Suprapubic skin (tissue), 4 donors: ENCODE results near the gene PCGF1. TPM values are rescaled to one million over a fixed set of nuclear protein-coding genes. Genes with fewer than 3 reads are reported as not detected.
A peak's percentile ranks its signal among the peaks of the same experiment; 100 is the strongest.
"Not testable (repeated sequence)": the region's sequence is repeated elsewhere in the genome, so short reads cannot be mapped to it uniquely, and the experiment has no call there.

Source experiments
- DNase-seq, 2 donors: peaks; one replicate each; pipeline ENCODE4 v3.0.0-alpha.2; 2019; ENCODE audit warnings: low spot score in 2 of 2
- H3K27ac ChIP-seq: fragments of 200-600 bp; sonication (generic); one replicate; pipeline ENCODE4 v1.5.1; 2019
- H3K27me3 ChIP-seq: fragments of 200-600 bp; sonication (generic); one replicate; pipeline ENCODE4 v1.5.1; 2019
- H3K36me3 ChIP-seq: fragments of 200-600 bp; sonication (generic); one replicate; pipeline ENCODE4 v1.5.1; 2019
- H3K4me1 ChIP-seq: fragments of 200-600 bp; sonication (generic); one replicate; pipeline ENCODE4 v1.5.1; 2019
- H3K4me3 ChIP-seq: fragments of 200-600 bp; sonication (generic); one replicate; pipeline ENCODE4 v1.5.1; 2019; ENCODE audit warnings: mild to moderate bottlenecking
- H3K9me3 ChIP-seq: fragments of 200-600 bp; sonication (generic); one replicate; pipeline ENCODE4 v1.5.1; 2019
- EP300 ChIP-seq: sonication (generic); formaldehyde crosslinking; IDR thresholded peaks from one replicate; pipeline ENCODE4 v1.6.1; 2017; ENCODE audit warnings: antibody characterized with exemption
- POLR2A ChIP-seq, 2 donors: fragments of 450-650 bp; IDR thresholded peaks; one replicate each; pipeline ENCODE4 v1.6.1; 2017; ENCODE audit warnings: antibody characterized with exemption in 2 of 2, mild to moderate bottlenecking in 2 of 2, moderate library complexity in 2 of 2
- POLR2AphosphoS5 ChIP-seq, 3 donors: sonication (generic); formaldehyde crosslinking; IDR thresholded peaks; one replicate each; pipeline ENCODE4 v1.6.1; 2017; ENCODE audit warnings: antibody characterized with exemption in 3 of 3
- WGBS: methylation state at CpG from one replicate; pipeline ENCODE4 v1.1.5; 2018; 5-methylcytosine and 5-hydroxymethylcytosine counted together
- total RNA-seq, 4 donors: library from RNA; depleted of rRNA; stranded (reverse); fragments of >200 nt; gene quantifications; one replicate each; pipeline ENCODE4 v1.1.0, GENCODE V29; 2016
- TF ChIP-seq, protein P1 (sequence below), 2 donors: fragments of 200-600 bp in 1 of 2; fragments of 450-650 bp in 1 of 2; sonication (generic) in 1 of 2; IDR thresholded peaks; one replicate each; pipeline ENCODE4 v1.5.1; 2016 to 2019; ENCODE audit warnings: antibody characterized with exemption in 2 of 2, mild to moderate bottlenecking in 1 of 2, moderate library complexity in 1 of 2

Gene PCGF1
- total RNA-seq, 4 donors from 2014 or later, result 15.6 to 77.0 (median 19.7) TPM

GRCh38 chr2:74472945-74473258 lies 34.6 kb downstream of the PCGF1 start:
- no peak for TF ChIP-seq POLR2A (IDR thresholded peaks at IDR 0.05)
- TF ChIP-seq, protein P1, sequence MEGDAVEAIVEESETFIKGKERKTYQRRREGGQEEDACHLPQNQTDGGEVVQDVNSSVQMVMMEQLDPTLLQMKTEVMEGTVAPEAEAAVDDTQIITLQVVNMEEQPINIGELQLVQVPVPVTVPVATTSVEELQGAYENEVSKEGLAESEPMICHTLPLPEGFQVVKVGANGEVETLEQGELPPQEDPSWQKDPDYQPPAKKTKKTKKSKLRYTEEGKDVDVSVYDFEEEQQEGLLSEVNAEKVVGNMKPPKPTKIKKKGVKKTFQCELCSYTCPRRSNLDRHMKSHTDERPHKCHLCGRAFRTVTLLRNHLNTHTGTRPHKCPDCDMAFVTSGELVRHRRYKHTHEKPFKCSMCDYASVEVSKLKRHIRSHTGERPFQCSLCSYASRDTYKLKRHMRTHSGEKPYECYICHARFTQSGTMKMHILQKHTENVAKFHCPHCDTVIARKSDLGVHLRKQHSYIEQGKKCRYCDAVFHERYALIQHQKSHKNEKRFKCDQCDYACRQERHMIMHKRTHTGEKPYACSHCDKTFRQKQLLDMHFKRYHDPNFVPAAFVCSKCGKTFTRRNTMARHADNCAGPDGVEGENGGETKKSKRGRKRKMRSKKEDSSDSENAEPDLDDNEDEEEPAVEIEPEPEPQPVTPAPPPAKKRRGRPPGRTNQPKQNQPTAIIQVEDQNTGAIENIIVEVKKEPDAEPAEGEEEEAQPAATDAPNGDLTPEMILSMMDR (IDR thresholded peaks at IDR 0.05), result no peak
- no peak for TF ChIP-seq POLR2AphosphoS5 (IDR thresholded peaks at IDR 0.05)
- no peak for TF ChIP-seq EP300
- no peaks in the 10 kb centered on the region for H3K27me3 ChIP-seq
- H3K9me3 ChIP-seq, result no peaks in the 10 kb centered on the region
- H3K4me3 ChIP-seq, result peak overlapping the region; percentile 65
- 11% methylated on average over 7 of the region's 7 CpGs for WGBS
- DNase-seq, result no peak
- H3K27ac ChIP-seq, result peak overlapping the region; percentile 88
- peaks cover 20% of the 10 kb centered on the region for H3K4me1 ChIP-seq
- peaks cover 17% of the 10 kb centered on the region for H3K36me3 ChIP-seq

- 1% methylated on average over 43 of the region's 66 CpGs for WGBS
- Histone ChIP-seq H3K27me3 (no peaks in the 10 kb centered on the region), H3K4me1 (peaks cover 20% of the 10 kb centered on the region), H3K27ac (peak within 1 kb of the TSS; percentile 88), H3K36me3 (peaks cover 17% of the 10 kb centered on the region), H3K4me3 (peak within 1 kb of the TSS; percentile 65), H3K9me3 (no peaks in the 10 kb centered on the region)
- TF ChIP-seq, protein P1 (IDR thresholded peaks at IDR 0.05), result no peak
- TF ChIP-seq EP300 (no peak), POLR2AphosphoS5 (IDR thresholded peaks at IDR 0.05) (peak; percentile 84 to 99 (median 95)), POLR2A (IDR thresholded peaks at IDR 0.05) (peak in 1 of 2 donors; percentile 73)
- peak; percentile 97 to 98 for DNase-seq
Measured at GRCh38 chr2:74472086-74472944, 35.2 kb downstream of the PCGF1 start, which contains the start of gene MRPL53. TSS of gene MRPL53 (minus strand) at chr2:74472680. CDS start at chr2:74472660, 20 bp downstream.

DNA sequence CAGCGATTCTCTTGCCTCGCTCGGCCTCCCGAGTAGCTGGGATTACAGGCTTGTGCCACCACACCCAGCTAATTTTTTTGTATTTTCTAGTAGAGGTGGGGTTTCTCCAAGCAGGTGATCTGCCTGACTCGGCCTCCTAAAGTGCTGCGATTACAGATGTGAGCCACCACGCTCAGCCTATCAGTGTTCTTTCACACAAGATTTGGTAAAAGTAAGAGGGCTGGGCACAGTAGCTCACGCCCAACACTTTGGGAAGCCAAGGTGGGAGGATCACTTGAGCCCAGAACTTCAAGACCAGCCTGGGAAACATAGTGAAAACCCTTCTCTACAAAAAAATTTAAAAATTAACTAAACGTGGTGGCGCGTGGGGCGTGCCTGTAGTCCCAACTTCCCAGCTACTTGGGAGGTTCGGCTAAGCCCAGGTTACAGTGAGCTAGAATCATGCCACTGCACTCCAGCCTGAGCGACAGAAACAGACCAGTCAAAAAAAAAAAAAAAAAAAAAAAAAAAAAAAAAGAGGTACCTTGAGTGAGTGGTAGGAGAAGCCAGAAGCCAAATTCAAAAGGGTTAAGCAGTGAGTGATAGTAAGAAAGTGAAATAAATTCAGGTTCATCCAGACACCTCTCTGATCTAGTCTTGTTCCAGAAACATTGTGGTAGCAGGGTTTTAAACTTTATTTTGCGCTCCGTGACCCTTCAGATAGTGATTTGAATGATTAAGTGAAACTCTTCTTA lies 36.0 kb downstream of the PCGF1 start:
- H3K36me3 ChIP-seq, result peaks cover 17% of the 10 kb centered on the region
- 58% methylated on average over 16 of the region's 16 CpGs for WGBS
- H3K4me3 ChIP-seq, result peak overlapping the region; percentile 65
- no peaks in the 10 kb centered on the region for H3K9me3 ChIP-seq
- H3K4me1 ChIP-seq, result peaks cover 20% of the 10 kb centered on the region
- no peaks in the 10 kb centered on the region for H3K27me3 ChIP-seq
- DNase-seq, result no peak
- no peak for TF ChIP-seq EP300
- TF ChIP-seq POLR2A (IDR thresholded peaks at IDR 0.05), result no peak
- TF ChIP-seq POLR2AphosphoS5 (IDR thresholded peaks at IDR 0.05), result no peak
- TF ChIP-seq, protein P1 (IDR thresholded peaks at IDR 0.05), result no peak
- peak overlapping the region; percentile 88 for H3K27ac ChIP-seq

DNA sequence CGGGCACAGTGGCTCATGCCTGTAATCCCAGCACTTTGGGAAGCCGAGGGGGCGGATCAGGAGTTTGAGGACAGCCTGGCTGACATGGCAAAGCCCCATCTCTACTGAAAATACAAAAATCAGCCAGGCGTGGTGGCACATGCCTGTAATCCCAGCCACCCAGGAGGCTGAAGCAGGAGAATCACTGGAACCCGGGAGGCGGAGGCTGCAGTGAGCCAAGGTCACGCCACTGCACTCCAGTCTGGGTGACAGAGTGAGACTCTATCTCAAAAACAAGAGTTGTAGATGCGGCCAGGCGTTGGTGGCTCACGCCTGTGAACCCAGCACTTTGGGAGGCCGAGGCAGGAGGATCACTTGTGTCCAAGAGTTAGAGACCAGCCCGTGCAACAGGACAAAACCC lies 36.8 kb downstream of the PCGF1 start:
- not testable (repeated sequence) for H3K27ac ChIP-seq, H3K9me3 ChIP-seq, H3K4me3 ChIP-seq, H3K27me3 ChIP-seq, DNase-seq
- peaks cover 13% of the 10 kb centered on the region for H3K36me3 ChIP-seq
- WGBS, result 94% methylated on average over 12 of the region's 12 CpGs
- peaks cover 24% of the 10 kb centered on the region for H3K4me1 ChIP-seq

GRCh38 chr2:74464406-74464805 lies 43.1 kb downstream of the PCGF1 start:
- no peak for DNase-seq
- no peaks in the 10 kb centered on the region for H3K27me3 ChIP-seq
- H3K27ac ChIP-seq, result peak overlapping the region; percentile 81
- H3K36me3 ChIP-seq, result peaks cover 22% of the 10 kb centered on the region
- 0% methylated on average over 2 of the region's 13 CpGs for WGBS
- peak overlapping the region; percentile 90 for H3K4me3 ChIP-seq
- TF ChIP-seq, protein P1 (IDR thresholded peaks at IDR 0.05), result no peak
- TF ChIP-seq POLR2A (IDR thresholded peaks at IDR 0.05), result no peak
- H3K9me3 ChIP-seq, result no peaks in the 10 kb centered on the region
- H3K4me1 ChIP-seq, result peaks cover 20% of the 10 kb centered on the region
